ENCODE results near the gene KMT2A.

KMT2A gene

GRCh38 chr11:118533769-118534729, 97.8 kb downstream of the KMT2A start:
- DNase-seq (ENCODE audit: insufficient read length, low spot score) (no peak), FAIRE-seq (no peak)
- no peak for TF ChIP-seq CTCF (IDR thresholded peaks at IDR 0.05; ENCODE audit: insufficient read depth, missing control alignments)

GRCh38 chr11:118535261-118535660, 99.0 kb downstream of the KMT2A start:
- FAIRE-seq = no peak

GRCh38 chr11:118536726-118537125, 100.4 kb downstream of the KMT2A start:
- FAIRE-seq (no peak), DNase-seq (ENCODE audit: insufficient read length, low spot score) (no peak)
- TF ChIP-seq CTCF (IDR thresholded peaks at IDR 0.05; ENCODE audit: insufficient read depth, missing control alignments) = no peak

More at GRCh38 chr11:118535261-118535660, 99.0 kb downstream of the KMT2A start:
- DNase-seq (ENCODE audit: insufficient read length, low spot score) = no peak
- TF ChIP-seq CTCF (IDR thresholded peaks at IDR 0.05; ENCODE audit: insufficient read depth, missing control alignments) = no peak

GRCh38 chr11:118537409-118537980, 101.2 kb downstream of the KMT2A start:
- DNase-seq (ENCODE audit: insufficient read length, low spot score) (no peak), FAIRE-seq (no peak)
- TF ChIP-seq CTCF (IDR thresholded peaks at IDR 0.05; ENCODE audit: insufficient read depth, missing control alignments) = no peak

- DNase-seq (ENCODE audit: insufficient read length, low spot score) (no peak), FAIRE-seq (no peak)
- TF ChIP-seq CTCF (IDR thresholded peaks at IDR 0.05; ENCODE audit: insufficient read depth, missing control alignments) = no peak
Observed at GRCh38 chr11:118544010-118544646, 107.8 kb downstream of the KMT2A start.

GRCh38 chr11:118544647-118545010, 108.3 kb downstream of the KMT2A start:
- DNase-seq (ENCODE audit: insufficient read length, low spot score) (no peak), FAIRE-seq (no peak)
- TF ChIP-seq CTCF (IDR thresholded peaks at IDR 0.05; ENCODE audit: insufficient read depth, missing control alignments) = no peak

Data from D721Med (cell line).